HCT116 (cell line): ENCODE data around the gene SAC3D1. TPM values are rescaled to one million over a fixed set of nuclear protein-coding genes. Genes with fewer than 3 reads are reported as not detected.

ENCODE experiments used
- ATAC-seq: fragments of 200-7000 bp; cut with Tn5 transposase; 2 replicates; pipeline ENCODE4 v1.9.1; 2020; ENCODE audit warnings: mild to moderate bottlenecking, moderate library complexity
- BruUV-seq: library from RNA; stranded (reverse); fragments of 400-500 nt; replicated peaks from 2 replicates; lab custom pipeline; 2021; lab: Mats Ljungman, UMichigan
- CTCF ChIA-PET: fragments of 300-600 bp; sonication (Branson Sonifier 250); formaldehyde crosslinking; loops from one replicate; lab custom pipeline; 2021; ENCODE audit warnings: antibody characterized with exemption; lab: Charles Lee
- POLR2A ChIA-PET: fragments of 300-600, 350-600 bp; sonication (Branson Sonifier 250); formaldehyde crosslinking; loops from one replicate; lab custom pipeline; 2021; ENCODE audit warnings: antibody characterized with exemption; lab: Charles Lee
- RAD21 ChIA-PET, 2 experiments: fragments of 300-600 bp; sonication (Branson Sonifier 250); formaldehyde crosslinking; loops; one replicate each; lab custom pipeline; 2023; ENCODE audit warnings: low total read pairs in 2 of 2; ENCODE audit not compliant: uncharacterized antibody in 2 of 2, unreplicated experiment in 2 of 2, low non-redundant PET in 1 of 2; lab: Charles Lee
- DNase-seq: peaks from one replicate; pipeline ENCODE4 v3.0.0-alpha.2; 2010; ENCODE audit warnings: low read depth, low spot score
- H2AFZ ChIP-seq: fragments of 200-600 bp; shearing (Covaris generic), sonication (generic); 2 replicates; pipeline ENCODE4 v1.6.1; 2017; ENCODE audit warnings: low read depth, mixed run types, mixed read lengths, antibody characterized with exemption, low read length; ENCODE audit not compliant: poor library complexity, severe bottlenecking
- H3K27ac ChIP-seq: 2 replicates; pipeline ENCODE4 v1.5.1; 2012; ENCODE audit warnings: low read depth, low read length
- H3K27me3 ChIP-seq: fragments of 200-600 bp; sonication (generic); 2 replicates; pipeline ENCODE4 v1.6.1; 2016; ENCODE audit warnings: mixed run types, low read length, mixed read lengths; ENCODE audit not compliant: insufficient read depth
- H3K36me3 ChIP-seq, 2 experiments: fragments of 200-500 bp in 1 of 2; fragments of 200-600 bp in 1 of 2; sonication (Bioruptor generic) in 1 of 2; sonication (generic) in 1 of 2; 2 replicates each; pipeline versions ENCODE4 v1.5.1 to v1.6.1; 2014 to 2016; ENCODE audit warnings: low read length in 2 of 2, inconsistent platforms in 1 of 2, mixed read lengths in 1 of 2, mixed run types in 1 of 2; ENCODE audit not compliant: insufficient read depth in 2 of 2, control insufficient read depth in 1 of 2
- H3K4me1 ChIP-seq, 2 experiments: fragments of 200-600 bp in 1 of 2; sonication (generic) in 1 of 2; 2 replicates each; pipeline versions ENCODE4 v1.5.1 to v1.6.1; 2012 to 2017; ENCODE audit warnings: low read length in 2 of 2, inconsistent platforms in 1 of 2, mild to moderate bottlenecking in 1 of 2, mixed read lengths in 1 of 2, mixed run types in 1 of 2, moderate library complexity in 1 of 2; ENCODE audit not compliant: insufficient read depth in 2 of 2, control insufficient read depth in 1 of 2
- H3K4me2 ChIP-seq: fragments of 200-600 bp; sonication (generic); 2 replicates; pipeline ENCODE4 v1.6.1; 2017; ENCODE audit warnings: mixed run types, low read length, mixed read lengths
- H3K4me3 ChIP-seq, 2 experiments: fragments of 200-600 bp in 1 of 2; sonication (generic) in 1 of 2; replicated peaks in 1 of 2; 2 replicates each; pipeline ENCODE4 v1.5.1; 2011 to 2016; ENCODE audit warnings: low read length in 2 of 2, control low read depth in 1 of 2, low read depth in 1 of 2, mild to moderate bottlenecking in 1 of 2, mixed read lengths in 1 of 2, mixed run types in 1 of 2
- H3K79me2 ChIP-seq: fragments of 200-600 bp; sonication (generic); 2 replicates; pipeline ENCODE4 v1.6.1; 2017; ENCODE audit warnings: mild to moderate bottlenecking, mixed run types, low read length, moderate library complexity, mixed read lengths; ENCODE audit not compliant: insufficient read depth
- H3K9ac ChIP-seq: fragments of 200-600 bp; sonication (generic); 2 replicates; pipeline ENCODE4 v1.6.1; 2016; ENCODE audit warnings: low read length, mixed read lengths
- H3K9me2 ChIP-seq: fragments of 200-600 bp; sonication (generic), shearing (Covaris generic); 2 replicates; pipeline ENCODE4 v1.6.1; 2017; ENCODE audit warnings: mixed run types, mild to moderate bottlenecking, moderate library complexity; ENCODE audit not compliant: insufficient read depth
- H3K9me3 ChIP-seq, 2 experiments: fragments of 200-500 bp in 1 of 2; fragments of 200-600 bp in 1 of 2; sonication (Bioruptor generic) in 1 of 2; sonication (generic) in 1 of 2; 2 replicates each; pipeline ENCODE4 v1.6.1; 2014 to 2017; ENCODE audit warnings: low read length in 2 of 2, mixed read lengths in 2 of 2, inconsistent platforms in 1 of 2, low read depth in 1 of 2, mild to moderate bottlenecking in 1 of 2, mixed run types in 1 of 2, moderate library complexity in 1 of 2; ENCODE audit not compliant: control insufficient read depth in 1 of 2, insufficient read depth in 1 of 2
- H4K20me1 ChIP-seq: fragments of 200-600 bp; sonication (generic), shearing (Covaris generic); 2 replicates; pipeline ENCODE4 v1.6.1; 2017; ENCODE audit warnings: mixed run types, mild to moderate bottlenecking, moderate library complexity; ENCODE audit not compliant: insufficient read depth
- CTCF ChIP-seq, 3 experiments: fragments of 200-600 bp in 1 of 3; sonication (generic) in 1 of 3; IDR thresholded peaks in 2 of 3; conservative IDR thresholded peaks in 1 of 3; 2 replicates each; pipeline ENCODE4 v1.5.1; 2012 to 2017; ENCODE audit warnings: low read depth in 2 of 3, low read length in 2 of 3, antibody characterized with exemption in 1 of 3, borderline replicate concordance in 1 of 3, control low read depth in 1 of 3, mild to moderate bottlenecking in 1 of 3, mixed read lengths in 1 of 3, mixed run types in 1 of 3, moderate library complexity in 1 of 3; ENCODE audit not compliant: insufficient read depth in 1 of 3
- EGR1 ChIP-seq: IDR thresholded peaks from 2 replicates; pipeline ENCODE4 v1.6.1; 2012; ENCODE audit warnings: low read depth
- ELF1 ChIP-seq: IDR thresholded peaks from 2 replicates; pipeline ENCODE4 v1.6.1; 2012; ENCODE audit warnings: low read depth, borderline replicate concordance
- REST ChIP-seq: IDR thresholded peaks from 2 replicates; pipeline ENCODE4 v1.6.1; 2012; ENCODE audit warnings: low read depth
- TCF7L2 ChIP-seq: IDR thresholded peaks from 2 replicates; pipeline ENCODE4 v1.7.0; 2011; ENCODE audit warnings: borderline replicate concordance, inconsistent platforms; ENCODE audit not compliant: insufficient read depth, insufficient read length; ENCODE audit errors: extremely low read depth
- YY1 ChIP-seq: IDR thresholded peaks from 2 replicates; pipeline ENCODE4 v1.6.1; 2011; ENCODE audit warnings: low read length, low read depth, moderate library complexity, mild to moderate bottlenecking; ENCODE audit not compliant: insufficient replicate concordance; ENCODE audit errors: extremely low read depth
- intact Hi-C: fragments of 100-400 bp; cut with micrococcal nuclease; formaldehyde crosslinking; loops from 2 replicates; pipeline ENCODE4 v1.10.0; 2022
- total RNA-seq: library from RNA; stranded (reverse); gene quantifications from one replicate; pipeline ENCODE4 v1.2.1, GENCODE V29; 2021; ENCODE audit not compliant: unreplicated experiment

SAC3D1 gene
- total RNA-seq, 1 experiment from 2014 or later = 36.9 TPM

- Histone ChIP-seq H3K27ac (no peak overlapping the region), H3K27me3 (no peaks in the 10 kb centered on the region), H3K4me3 (no peak overlapping the region), H3K4me1 (peaks cover 12 to 16% of the 10 kb centered on the region in 2 experiments; a peak in 3 of 4 replicates), H4K20me1 (no peaks in the 10 kb centered on the region), H3K9ac (no peak overlapping the region), H3K9me2 (no peaks in the 10 kb centered on the region), H3K79me2 (no peaks in the 10 kb centered on the region), H2AFZ (no peak overlapping the region), H3K9me3 (no peaks in the 10 kb centered on the region), H3K36me3 (no peaks in the 10 kb centered on the region), H3K4me2 (no peak overlapping the region)
- ChIA-PET CTCF (no interaction called here), RAD21 (no interaction called here), POLR2A (no interaction called here)
- TF ChIP-seq ELF1 (no peak), TCF7L2 (no peak), YY1 (no peak), EGR1 (no peak), REST (no peak), CTCF (IDR thresholded peaks at IDR 0.05 in 2 of 3, conservative IDR thresholded peaks at IDR 0.05 in 1 of 3; ENCODE audit: borderline replicate concordance in 1 of 3, insufficient read depth in 1 of 3, low read depth in 2 of 3, low read length in 2 of 3) (0 out of 6 replicates have a peak, but pooled peaks of 1 of the 3 experiments have one; percentile 1)
- ATAC-seq = no peak
- intact Hi-C loops = no loop called here
- BruUV-seq = no TSS peak
- no peak for DNase-seq
Observed at GRCh38 chr11:65032216-65032615, 8.8 kb upstream of the SAC3D1 start.
